ENCODE data around the gene FHIT. TPM values are rescaled to one million over a fixed set of nuclear protein-coding genes. Genes with fewer than 3 reads are reported as not detected.
A peak's percentile ranks its signal among the peaks of the same experiment; 100 is the strongest.

FHIT gene
- total RNA-seq, 1 experiment from 2014 or later: 3.6 TPM

- TF ChIP-seq EZH2phosphoT487 (IDR thresholded peaks at IDR 0.05; ENCODE audit: borderline replicate concordance, low read length) (no peak), CTCF (conservative IDR thresholded peaks at IDR 0.05; ENCODE audit: low read depth, low read length) (no peak), EZH2 (IDR thresholded peaks at IDR 0.05; ENCODE audit: low read length, unreplicated experiment) (no peak)
- CTCF ChIA-PET: no interaction called here
Observed at GRCh38 chr3:61239871-61240270, 11.4 kb downstream of the FHIT start.

GRCh38 chr3:61237858-61238257 is 13.4 kb downstream of the FHIT start:
- CTCF ChIA-PET: no interaction called here
- peak; percentile 69 for ATAC-seq
- H3K4me2 ChIP-seq (ENCODE audit: low read length): no peak overlapping the region
- no TSS peak for BruUV-seq (replicated peaks)
- H4K20me1 ChIP-seq (ENCODE audit: low read length): no peaks in the 10 kb centered on the region
- H3F3A ChIP-seq (ENCODE audit: low read length, unreplicated experiment): no peaks in the 10 kb centered on the region
- no peak overlapping the region for H2AFZ ChIP-seq (ENCODE audit: low read length)
- H3K27me3 ChIP-seq (ENCODE audit: low read length): no peaks in the 10 kb centered on the region
- DNase-seq: no peak
- no peaks in the 10 kb centered on the region for H3K9me3 ChIP-seq (ENCODE audit: low read length)
- TF ChIP-seq EZH2 (IDR thresholded peaks at IDR 0.05; ENCODE audit: low read length, unreplicated experiment) (no peak), EZH2phosphoT487 (IDR thresholded peaks at IDR 0.05; ENCODE audit: borderline replicate concordance, low read length) (no peak), CTCF (conservative IDR thresholded peaks at IDR 0.05; ENCODE audit: low read depth, low read length) (no peak)
- intact Hi-C loops (cut with micrococcal nuclease): no loop called here
- no peak overlapping the region for H3K9ac ChIP-seq (ENCODE audit: low read length)
- POLR2A ChIA-PET (ENCODE audit: unreplicated experiment): no interaction called here
- H3K4me3 ChIP-seq (ENCODE audit: low read length): no peak overlapping the region
- H3K27ac ChIP-seq (ENCODE audit: low read length): no peak overlapping the region
- H3K79me2 ChIP-seq (ENCODE audit: low read length): no peaks in the 10 kb centered on the region
- H3K4me1 ChIP-seq (ENCODE audit: insufficient read depth, low read length): peaks cover 7% of the 10 kb centered on the region; the same call in 1 of the 2 replicates
- no peaks in the 10 kb centered on the region for H3K9me2 ChIP-seq (replicated peaks; ENCODE audit: low read length)
- H3K36me3 ChIP-seq (ENCODE audit: low read depth, low read length): no peaks in the 10 kb centered on the region

More at GRCh38 chr3:61239871-61240270, 11.4 kb downstream of the FHIT start:
- Histone ChIP-seq H3F3A (ENCODE audit: low read length, unreplicated experiment) (no peaks in the 10 kb centered on the region), H3K4me3 (ENCODE audit: low read length) (no peak overlapping the region), H3K4me2 (ENCODE audit: low read length) (no peak overlapping the region), H3K9me3 (ENCODE audit: low read length) (no peaks in the 10 kb centered on the region), H3K27ac (ENCODE audit: low read length) (no peak overlapping the region), H3K4me1 (ENCODE audit: insufficient read depth, low read length) (peaks cover 8% of the 10 kb centered on the region; the same call in 1 of the 2 replicates), H3K27me3 (ENCODE audit: low read length) (no peaks in the 10 kb centered on the region), H2AFZ (ENCODE audit: low read length) (no peak overlapping the region), H3K79me2 (ENCODE audit: low read length) (0 out of 2 replicates have a peak, but pooled peaks cover 5% of the 10 kb centered on the region), H3K9ac (ENCODE audit: low read length) (no peak overlapping the region), H3K36me3 (ENCODE audit: low read depth, low read length) (no peaks in the 10 kb centered on the region), H3K9me2 (replicated peaks; ENCODE audit: low read length) (no peaks in the 10 kb centered on the region), H4K20me1 (ENCODE audit: low read length) (no peaks in the 10 kb centered on the region)
- intact Hi-C loops (cut with micrococcal nuclease): no loop called here
- no TSS peak for BruUV-seq (replicated peaks)
- POLR2A ChIA-PET (ENCODE audit: unreplicated experiment): no interaction called here
- no peak for DNase-seq
- no peak for ATAC-seq

- peak; percentile 18; the same call in 1 of the 2 replicates for ATAC-seq
- Histone ChIP-seq H3K9ac (ENCODE audit: low read length) (no peak overlapping the region), H3K9me3 (ENCODE audit: low read length) (no peaks in the 10 kb centered on the region), H3K4me2 (ENCODE audit: low read length) (no peak overlapping the region), H3K36me3 (ENCODE audit: low read depth, low read length) (no peaks in the 10 kb centered on the region), H3F3A (ENCODE audit: low read length, unreplicated experiment) (no peaks in the 10 kb centered on the region), H3K9me2 (replicated peaks; ENCODE audit: low read length) (no peaks in the 10 kb centered on the region), H3K4me3 (ENCODE audit: low read length) (no peak overlapping the region), H3K79me2 (ENCODE audit: low read length) (no peaks in the 10 kb centered on the region), H3K4me1 (ENCODE audit: insufficient read depth, low read length) (no peaks in the 10 kb centered on the region), H2AFZ (ENCODE audit: low read length) (no peak overlapping the region), H4K20me1 (ENCODE audit: low read length) (no peaks in the 10 kb centered on the region), H3K27ac (ENCODE audit: low read length) (no peak overlapping the region), H3K27me3 (ENCODE audit: low read length) (no peaks in the 10 kb centered on the region)
- DNase-seq: no peak
- ChIA-PET CTCF (no interaction called here), POLR2A (ENCODE audit: unreplicated experiment) (no interaction called here)
- intact Hi-C loops (cut with micrococcal nuclease): no loop called here
- TF ChIP-seq EZH2 (IDR thresholded peaks at IDR 0.05; ENCODE audit: low read length, unreplicated experiment): no peak
- no peak for TF ChIP-seq CTCF (conservative IDR thresholded peaks at IDR 0.05; ENCODE audit: low read depth, low read length)
- no peak for TF ChIP-seq EZH2phosphoT487 (IDR thresholded peaks at IDR 0.05; ENCODE audit: borderline replicate concordance, low read length)
- no TSS peak for BruUV-seq (replicated peaks)
Observed at GRCh38 chr3:61236556-61236955, 14.7 kb downstream of the FHIT start.

Data from PC-3 (cell line).